Thyroid gland (tissue), 4 donors: ENCODE results near the gene TRUB2.

Source experiments
- POLR2A ChIP-seq, 2 donors: fragments of 450-650 bp; IDR thresholded peaks; one replicate each; pipeline ENCODE4 v1.6.1; 2017; ENCODE audit warnings: antibody characterized with exemption in 2 of 2, mild to moderate bottlenecking in 2 of 2, moderate library complexity in 1 of 2
- TF ChIP-seq, protein P1 (sequence below), 6 experiments: fragments of 200-600 bp in 3 of 6; fragments of 450-650 bp in 3 of 6; sonication (generic) in 3 of 6; IDR thresholded peaks; one replicate each; pipeline ENCODE4 v1.5.1; 2016 to 2019; ENCODE audit warnings: antibody characterized with exemption in 6 of 6, mild to moderate bottlenecking in 2 of 6, inconsistent platforms in 1 of 6, moderate library complexity in 1 of 6

- TF ChIP-seq, protein P1, sequence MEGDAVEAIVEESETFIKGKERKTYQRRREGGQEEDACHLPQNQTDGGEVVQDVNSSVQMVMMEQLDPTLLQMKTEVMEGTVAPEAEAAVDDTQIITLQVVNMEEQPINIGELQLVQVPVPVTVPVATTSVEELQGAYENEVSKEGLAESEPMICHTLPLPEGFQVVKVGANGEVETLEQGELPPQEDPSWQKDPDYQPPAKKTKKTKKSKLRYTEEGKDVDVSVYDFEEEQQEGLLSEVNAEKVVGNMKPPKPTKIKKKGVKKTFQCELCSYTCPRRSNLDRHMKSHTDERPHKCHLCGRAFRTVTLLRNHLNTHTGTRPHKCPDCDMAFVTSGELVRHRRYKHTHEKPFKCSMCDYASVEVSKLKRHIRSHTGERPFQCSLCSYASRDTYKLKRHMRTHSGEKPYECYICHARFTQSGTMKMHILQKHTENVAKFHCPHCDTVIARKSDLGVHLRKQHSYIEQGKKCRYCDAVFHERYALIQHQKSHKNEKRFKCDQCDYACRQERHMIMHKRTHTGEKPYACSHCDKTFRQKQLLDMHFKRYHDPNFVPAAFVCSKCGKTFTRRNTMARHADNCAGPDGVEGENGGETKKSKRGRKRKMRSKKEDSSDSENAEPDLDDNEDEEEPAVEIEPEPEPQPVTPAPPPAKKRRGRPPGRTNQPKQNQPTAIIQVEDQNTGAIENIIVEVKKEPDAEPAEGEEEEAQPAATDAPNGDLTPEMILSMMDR (IDR thresholded peaks at IDR 0.05): no peak
- no peak for TF ChIP-seq POLR2A (IDR thresholded peaks at IDR 0.05)
These were observed 20.9 kb upstream of the TRUB2 start for GRCh38 chr9:128342971-128343680.
